Esophagus squamous epithelium (tissue), 4 donors: ENCODE results near the gene CGB3.
"Not testable (repeated sequence)": the region's sequence is repeated elsewhere in the genome, so short reads cannot be mapped to it uniquely, and the experiment has no call there.

Source experiments
- CTCF ChIP-seq, 6 experiments: fragments of 450-650 bp in 4 of 6; fragments of 200-600 bp in 2 of 6; sonication (generic) in 2 of 6; IDR thresholded peaks; one replicate each; pipeline ENCODE4 v1.5.1; 2016 to 2019; ENCODE audit warnings: antibody characterized with exemption in 6 of 6, mild to moderate bottlenecking in 4 of 6, moderate library complexity in 4 of 6
- POLR2A ChIP-seq, 4 donors: fragments of 450-650 bp; IDR thresholded peaks; one replicate each; pipeline ENCODE4 v1.6.1; 2017; ENCODE audit warnings: antibody characterized with exemption in 4 of 4, mild to moderate bottlenecking in 4 of 4, moderate library complexity in 3 of 4

GRCh38 chr19:49024233-49024632 lies at the start of gene CGB3:
- TF ChIP-seq POLR2A, CTCF (IDR thresholded peaks at IDR 0.05): not testable (repeated sequence)
